Activated CD4-positive, alpha-beta T cell treated with anti-CD3 and anti-CD28 coated beads, Interleukin-2, amount 10 ng/mL, durations not matched to agents 7 days and 5 days (primary cell): ENCODE data around the gene DLGAP1. TPM values are rescaled to one million over a fixed set of nuclear protein-coding genes. Genes with fewer than 3 reads are reported as not detected.
"Not testable (repeated sequence)": the region's sequence is repeated elsewhere in the genome, so short reads cannot be mapped to it uniquely, and the experiment has no call there.

Experiments used
- CTCF ChIA-PET: fragments of 350-600 bp; sonication (Branson Sonifier 250); formaldehyde crosslinking; loops from one replicate; lab custom pipeline; 2021; ENCODE audit warnings: antibody characterized with exemption; lab: Charles Lee
- POLR2A ChIA-PET: fragments of 350-600 bp; sonication (Branson Sonifier 250); formaldehyde crosslinking; loops from one replicate; lab custom pipeline; 2021; ENCODE audit warnings: antibody characterized with exemption; lab: Charles Lee
- DNase-seq: peaks from one replicate; pipeline ENCODE4 v3.0.0-alpha.2; 2020
- H3K27ac Mint-ChIP-seq: one replicate; pipeline ENCODE4 v1.8.0; 2021; ENCODE audit warnings: mild to moderate bottlenecking, moderate library complexity, mixed read lengths
- H3K27me3 Mint-ChIP-seq: one replicate; pipeline ENCODE4 v1.8.0; 2021; ENCODE audit warnings: mixed read lengths
- H3K36me3 Mint-ChIP-seq: one replicate; pipeline ENCODE4 v1.8.0; 2021; ENCODE audit warnings: low read depth, mixed read lengths
- H3K4me1 Mint-ChIP-seq: one replicate; pipeline ENCODE4 v1.8.0; 2021; ENCODE audit warnings: mixed read lengths
- H3K4me3 Mint-ChIP-seq: one replicate; pipeline ENCODE4 v1.8.0; 2021; ENCODE audit warnings: mild to moderate bottlenecking, moderate library complexity, mixed read lengths
- H3K9me3 Mint-ChIP-seq: one replicate; pipeline ENCODE4 v1.8.0; 2021; ENCODE audit warnings: mixed read lengths
- total RNA-seq, 2 experiments: library from RNA; stranded (reverse); gene quantifications; one replicate each; pipeline ENCODE4 v1.2.3, GENCODE V29; 2021

DLGAP1 gene
- total RNA-seq, 2 experiments from 2014 or later, result 0.10 TPM; not detected in 1

DNA sequence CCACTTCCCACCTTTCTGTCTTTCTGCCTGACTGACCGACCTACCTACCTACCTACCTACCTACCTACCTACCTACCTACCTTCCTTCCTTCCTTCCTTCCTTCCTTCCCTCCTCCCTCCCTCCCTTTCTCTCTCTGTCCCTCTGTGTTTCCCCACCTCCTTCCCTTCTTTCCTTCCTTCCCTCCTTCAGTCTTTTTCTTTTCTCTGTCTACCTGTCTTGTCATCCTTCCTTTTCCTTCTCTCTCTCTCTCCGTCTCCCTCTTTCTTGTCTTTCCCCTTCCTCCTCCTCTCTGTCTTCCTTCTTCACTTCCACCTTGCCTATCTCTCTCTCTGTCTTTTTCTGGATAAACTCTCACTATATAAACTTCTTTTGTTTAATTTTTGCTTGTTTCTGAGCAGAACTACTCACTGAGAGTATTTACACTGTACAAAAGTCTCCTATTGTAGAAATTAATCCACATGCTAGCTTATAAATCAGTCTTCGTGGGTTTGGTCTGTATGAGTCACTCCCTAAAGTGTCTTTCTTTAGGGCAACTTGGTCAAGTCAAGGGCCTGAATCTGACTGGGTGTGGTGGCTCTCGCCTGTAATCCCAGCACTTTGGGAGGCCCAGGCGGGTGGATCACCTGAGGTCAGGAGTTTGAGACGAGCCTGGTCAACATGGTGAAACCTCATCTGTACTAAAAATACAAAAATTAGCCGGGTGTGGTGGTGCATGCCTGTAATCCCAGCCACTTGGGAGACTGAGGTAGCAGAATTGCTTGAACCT, 871.8 kb downstream of the DLGAP1 start:
- H3K36me3 Mint-ChIP-seq, DNase-seq, H3K4me3 Mint-ChIP-seq, POLR2A ChIA-PET, H3K27me3 Mint-ChIP-seq, H3K27ac Mint-ChIP-seq, H3K9me3 Mint-ChIP-seq: not testable (repeated sequence)
- peaks cover 41% of the 10 kb centered on the region for H3K4me1 Mint-ChIP-seq
- CTCF ChIA-PET, result interaction anchor here (0.7 to 4.2 kb wide), 4 partner anchors 12 to 131 kb away, joined by 3 to 44 read pairs (median 12); no protein-coding TSS in a partner anchor

DNA sequence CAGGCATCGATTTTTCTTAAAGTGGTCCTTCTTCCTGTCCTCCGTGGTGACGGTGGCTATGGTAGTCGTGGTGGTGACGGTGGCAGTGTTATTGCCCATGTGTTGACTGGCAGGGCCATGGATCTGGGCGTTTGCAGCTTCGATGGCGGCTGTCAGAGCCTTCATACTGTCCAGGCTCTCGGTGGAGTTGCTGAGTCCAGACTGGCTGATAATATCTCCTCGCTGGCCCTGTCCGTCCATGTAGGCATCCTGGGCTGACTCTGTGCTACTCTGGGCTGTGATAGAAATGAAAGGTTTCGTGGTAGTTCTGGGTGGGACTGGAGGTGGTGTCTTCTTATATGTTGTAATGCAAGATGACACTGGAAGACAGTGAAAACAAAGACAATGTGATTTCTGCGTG, 873.2 kb downstream of the DLGAP1 start:
- ChIA-PET CTCF (no interaction called here), POLR2A (no interaction called here)
- H3K27ac Mint-ChIP-seq, result no peak overlapping the region
- H3K9me3 Mint-ChIP-seq, result no peaks in the 10 kb centered on the region
- H3K4me3 Mint-ChIP-seq, result no peak overlapping the region
- H3K4me1 Mint-ChIP-seq, result peaks cover 30% of the 10 kb centered on the region
- no peaks in the 10 kb centered on the region for H3K27me3 Mint-ChIP-seq
- no peaks in the 10 kb centered on the region for H3K36me3 Mint-ChIP-seq
- no peak for DNase-seq

DNA sequence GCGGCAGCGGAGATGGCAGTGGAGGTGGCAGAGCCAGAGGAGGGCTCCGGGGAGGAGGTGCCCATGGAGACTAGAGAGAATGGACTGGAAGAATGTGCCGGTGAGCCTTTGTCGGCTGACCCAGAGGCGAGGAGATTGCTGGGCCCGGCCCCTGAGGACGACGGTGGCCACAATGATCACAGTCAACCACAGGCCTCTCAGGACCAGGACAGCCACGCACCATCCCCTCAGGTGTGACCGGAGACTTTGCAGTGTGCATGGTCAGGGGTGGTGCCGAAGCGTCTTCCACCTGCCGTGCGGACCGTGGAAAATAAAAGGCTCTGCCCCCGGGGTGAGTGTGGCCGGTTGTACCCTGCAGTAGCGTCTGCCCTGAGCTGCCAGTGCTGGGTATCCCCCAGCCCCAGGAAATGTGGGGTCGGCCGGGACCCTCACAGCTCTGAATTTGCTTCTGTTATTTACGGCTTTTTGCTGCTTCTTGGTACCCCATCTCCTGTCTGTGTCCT, 874.5 kb downstream of the DLGAP1 start:
- H3K9me3 Mint-ChIP-seq, DNase-seq, H3K36me3 Mint-ChIP-seq, H3K27ac Mint-ChIP-seq, H3K27me3 Mint-ChIP-seq, POLR2A ChIA-PET, H3K4me3 Mint-ChIP-seq, CTCF ChIA-PET: not testable (repeated sequence)
- peaks cover 17% of the 10 kb centered on the region for H3K4me1 Mint-ChIP-seq

DNA sequence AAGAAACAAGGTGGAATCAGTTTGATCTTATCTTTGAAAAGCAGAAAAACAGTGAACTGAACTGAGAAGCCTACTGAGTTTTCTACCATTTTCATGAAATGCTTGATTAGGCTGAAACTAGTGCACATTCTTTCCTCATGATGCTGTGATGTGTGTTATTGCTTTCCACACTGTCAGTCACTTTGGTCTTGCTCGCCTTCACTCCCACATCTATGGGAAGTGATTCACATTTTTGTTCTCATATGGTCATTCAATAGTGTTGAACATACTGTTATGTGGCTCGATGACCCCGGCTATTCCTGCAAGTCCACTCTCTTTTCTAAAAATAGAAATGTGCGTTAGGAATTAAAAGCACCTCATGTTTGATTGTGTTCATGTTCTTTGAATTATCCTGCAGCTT, 875.4 kb downstream of the DLGAP1 start:
- no peak for DNase-seq
- ChIA-PET POLR2A (no interaction called here), CTCF (interaction anchor here (1.6 kb wide), 1 partner anchor 15 kb away, joined by 4 read pairs; no protein-coding TSS in a partner anchor)
- Mint-ChIP-seq H3K4me3 (no peak overlapping the region), H3K27me3 (no peaks in the 10 kb centered on the region), H3K36me3 (no peaks in the 10 kb centered on the region), H3K27ac (no peak overlapping the region), H3K9me3 (no peaks in the 10 kb centered on the region), H3K4me1 (peaks cover 8% of the 10 kb centered on the region)

DNA sequence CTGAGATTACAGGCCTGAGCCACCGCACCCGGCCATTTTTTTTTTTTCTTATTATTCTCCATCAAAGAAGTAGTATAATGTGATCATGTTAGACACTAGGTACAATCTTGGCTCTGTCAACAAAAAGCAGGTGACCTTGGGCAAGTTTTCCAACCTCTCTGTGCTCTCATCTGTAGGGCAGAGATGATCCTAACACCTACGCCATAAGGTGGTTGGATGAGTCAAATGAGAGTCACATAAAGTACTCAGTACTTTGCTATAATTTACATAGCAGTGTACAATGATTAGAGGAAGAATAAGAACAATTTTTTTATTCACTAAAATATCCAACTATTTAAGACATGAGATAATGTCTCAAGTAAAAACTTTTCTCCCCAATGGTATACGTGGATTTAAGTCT, 876.5 kb downstream of the DLGAP1 start:
- DNase-seq, result no peak
- ChIA-PET CTCF (interaction anchor here (1.6 kb wide), 1 partner anchor 16 kb away, joined by 4 read pairs; no protein-coding TSS in a partner anchor), POLR2A (no interaction called here)
- peaks cover 6% of the 10 kb centered on the region for H3K4me1 Mint-ChIP-seq
- H3K36me3 Mint-ChIP-seq, result no peaks in the 10 kb centered on the region
- H3K27ac Mint-ChIP-seq, result no peak overlapping the region
- no peak overlapping the region for H3K4me3 Mint-ChIP-seq
- H3K27me3 Mint-ChIP-seq, result no peaks in the 10 kb centered on the region
- no peaks in the 10 kb centered on the region for H3K9me3 Mint-ChIP-seq

DNA sequence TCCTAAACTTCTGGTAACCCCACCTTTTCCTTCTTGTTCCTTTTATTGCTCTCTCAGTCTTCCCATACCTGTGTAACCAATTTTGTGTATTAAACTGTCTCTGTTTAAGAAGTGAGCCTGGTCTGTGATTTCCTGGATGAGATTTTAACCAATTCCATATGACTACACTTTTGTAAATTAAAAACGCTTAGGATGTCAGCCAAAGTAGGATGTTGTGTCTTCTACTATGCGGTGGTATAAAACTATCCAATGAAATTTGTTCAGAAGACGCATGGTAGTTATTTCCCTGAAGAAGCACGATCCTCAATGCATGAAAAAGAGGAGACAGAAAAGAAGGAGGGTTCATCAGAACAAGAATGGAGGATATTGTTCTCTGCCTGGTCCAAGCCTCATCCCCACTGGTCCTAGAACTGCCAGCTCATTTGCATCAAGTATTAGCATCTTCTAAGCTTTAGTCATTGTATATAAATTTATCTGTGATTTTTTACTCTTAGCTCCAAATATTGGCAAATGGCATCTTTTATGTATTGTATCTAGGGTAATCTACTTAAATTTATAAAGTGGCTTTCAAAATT, 877.7 kb downstream of the DLGAP1 start:
- POLR2A ChIA-PET, result no interaction called here
- no peak overlapping the region for H3K4me3 Mint-ChIP-seq
- CTCF ChIA-PET, result interaction anchor here (0.5 to 0.7 kb wide), 2 partner anchors 114 to 279 kb away, joined by 3 to 4 read pairs; no protein-coding TSS in a partner anchor

DNA sequence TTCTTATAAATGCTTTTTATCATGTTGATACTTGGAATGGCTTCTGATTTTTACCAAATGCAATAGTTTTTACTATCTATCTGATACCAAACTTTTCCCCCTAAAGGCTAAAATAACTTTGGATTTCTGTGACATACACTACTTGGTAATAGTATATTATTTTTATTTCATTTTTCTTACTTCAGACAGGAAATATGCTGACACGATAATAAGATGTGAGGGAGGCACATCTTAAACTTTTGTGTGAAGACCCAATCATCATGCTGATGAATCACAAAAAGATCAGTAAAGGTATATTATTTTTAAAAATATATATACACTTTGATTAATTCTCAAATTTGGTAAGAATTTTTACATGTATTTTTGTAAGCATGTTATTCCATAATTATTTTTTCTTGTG, 882.3 kb downstream of the DLGAP1 start:
- ChIA-PET POLR2A (no interaction called here), CTCF (no interaction called here)
- Mint-ChIP-seq H3K4me3 (no peak overlapping the region), H3K36me3 (no peaks in the 10 kb centered on the region), H3K9me3 (no peaks in the 10 kb centered on the region), H3K27ac (no peak overlapping the region), H3K4me1 (no peaks in the 10 kb centered on the region), H3K27me3 (no peaks in the 10 kb centered on the region)
- no peak for DNase-seq

More for the DNA sequence above, 877.7 kb downstream of the DLGAP1 start:
- DNase-seq, result no peak
- H3K36me3 Mint-ChIP-seq, result no peaks in the 10 kb centered on the region
- no peaks in the 10 kb centered on the region for H3K27me3 Mint-ChIP-seq
- H3K9me3 Mint-ChIP-seq, result no peaks in the 10 kb centered on the region
- H3K4me1 Mint-ChIP-seq, result no peaks in the 10 kb centered on the region
- no peak overlapping the region for H3K27ac Mint-ChIP-seq

DNA sequence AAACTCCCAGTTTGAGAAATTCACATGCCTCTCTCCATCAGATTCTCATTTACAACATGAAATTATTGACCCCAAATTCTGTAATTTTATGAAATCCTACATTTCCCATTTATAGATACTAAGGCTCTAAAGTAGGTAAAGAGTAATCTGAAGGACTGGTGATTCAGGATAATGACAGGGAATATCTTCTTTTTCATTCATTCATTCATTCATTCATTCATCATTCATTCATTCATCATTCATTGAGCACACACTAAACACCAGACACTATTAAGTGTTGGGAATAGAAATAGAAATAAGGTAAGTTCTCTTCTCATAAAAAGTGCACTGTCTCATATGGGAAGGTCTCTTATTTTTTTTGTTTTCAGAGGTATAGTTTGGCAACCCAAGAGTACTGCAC, 888.3 kb downstream of the DLGAP1 start:
- ChIA-PET POLR2A (no interaction called here), CTCF (no interaction called here)
- Mint-ChIP-seq H3K27ac (no peak overlapping the region), H3K27me3 (no peaks in the 10 kb centered on the region), H3K4me1 (no peaks in the 10 kb centered on the region), H3K36me3 (no peaks in the 10 kb centered on the region), H3K4me3 (no peak overlapping the region), H3K9me3 (peaks cover 9% of the 10 kb centered on the region)
- DNase-seq, result no peak

DNA sequence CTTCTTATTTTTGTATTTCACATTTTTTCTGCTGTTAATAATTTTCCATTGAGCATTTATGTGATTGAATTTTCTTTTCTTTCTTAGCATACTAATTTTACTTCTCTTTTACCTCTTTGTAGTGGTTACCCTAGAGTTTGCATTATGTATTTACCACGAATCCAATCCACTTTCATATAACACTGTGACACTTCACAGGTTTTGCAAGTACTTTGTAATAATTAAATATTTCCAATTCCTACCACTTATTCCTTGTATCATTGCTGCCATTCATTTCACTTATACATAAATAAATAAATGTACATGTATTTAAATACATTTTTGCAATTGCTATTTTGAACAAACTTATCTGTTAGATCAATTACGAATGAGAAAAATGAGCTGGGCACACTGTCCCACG, 894.4 kb downstream of the DLGAP1 start:
- Mint-ChIP-seq H3K27me3 (no peaks in the 10 kb centered on the region), H3K27ac (no peak overlapping the region), H3K4me1 (no peaks in the 10 kb centered on the region), H3K9me3 (peaks cover 9% of the 10 kb centered on the region), H3K36me3 (no peaks in the 10 kb centered on the region), H3K4me3 (no peak overlapping the region)
- ChIA-PET POLR2A (no interaction called here), CTCF (no interaction called here)
- DNase-seq, result no peak

DNA sequence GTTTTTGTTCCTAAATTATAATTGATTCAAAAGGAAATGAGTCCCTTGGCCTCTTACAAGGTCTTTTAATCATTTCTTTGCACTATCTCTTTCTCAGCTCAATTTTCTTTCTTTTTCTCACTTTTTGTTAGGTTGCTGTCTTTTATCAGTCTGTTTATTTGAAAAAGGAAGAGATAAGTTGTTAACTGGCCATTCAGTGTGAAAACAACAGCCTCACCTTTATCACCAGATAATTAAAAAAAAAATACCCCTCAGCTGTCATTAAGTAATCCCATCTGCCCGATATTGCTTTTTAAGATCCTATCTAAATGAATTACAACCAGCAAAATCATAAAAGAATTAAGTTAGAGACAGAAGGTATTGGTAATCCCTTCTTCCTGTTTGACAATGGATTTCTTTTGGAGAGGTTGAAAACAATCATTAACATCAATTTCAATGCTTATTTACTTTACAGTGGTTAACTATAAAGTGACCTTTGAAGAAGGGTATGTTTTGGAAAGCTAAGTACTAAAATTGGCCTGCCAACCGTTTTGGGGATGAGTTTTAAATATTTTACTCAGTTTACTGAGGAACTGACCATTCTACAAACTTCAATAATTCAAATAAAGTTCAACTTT, 900.2 kb downstream of the DLGAP1 start:
- no peak for DNase-seq
- H3K27me3 Mint-ChIP-seq, result no peaks in the 10 kb centered on the region
- ChIA-PET CTCF (no interaction called here), POLR2A (no interaction called here)
- no peak overlapping the region for H3K27ac Mint-ChIP-seq
- no peak overlapping the region for H3K4me3 Mint-ChIP-seq
- H3K4me1 Mint-ChIP-seq, result no peaks in the 10 kb centered on the region
- no peaks in the 10 kb centered on the region for H3K36me3 Mint-ChIP-seq
- no peaks in the 10 kb centered on the region for H3K9me3 Mint-ChIP-seq

DNA sequence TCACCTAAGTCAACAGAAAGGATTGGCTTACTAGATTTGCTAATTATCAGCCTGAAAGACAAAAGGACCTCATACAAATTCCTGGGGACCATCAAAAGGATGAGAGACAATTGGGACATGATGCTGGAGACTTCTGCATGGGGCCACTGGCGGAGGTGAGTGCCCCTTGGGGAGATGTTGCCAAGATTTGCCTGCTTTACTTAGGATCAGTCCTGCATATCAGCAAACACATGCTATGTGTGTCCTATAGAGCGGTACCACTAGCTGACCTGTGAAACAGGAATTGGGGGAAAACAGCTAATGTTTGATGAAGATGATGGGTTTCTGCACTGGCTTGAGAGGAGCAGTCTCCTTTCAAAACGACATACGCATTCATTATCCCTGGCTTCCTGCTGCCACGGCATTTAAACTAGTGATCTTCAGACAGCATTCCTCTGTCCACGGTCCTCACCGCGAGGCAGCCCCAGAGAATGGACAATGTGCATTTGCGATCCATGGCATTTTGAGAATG, 901.0 kb downstream of the DLGAP1 start:
- ChIA-PET POLR2A (no interaction called here), CTCF (no interaction called here)

DNA sequence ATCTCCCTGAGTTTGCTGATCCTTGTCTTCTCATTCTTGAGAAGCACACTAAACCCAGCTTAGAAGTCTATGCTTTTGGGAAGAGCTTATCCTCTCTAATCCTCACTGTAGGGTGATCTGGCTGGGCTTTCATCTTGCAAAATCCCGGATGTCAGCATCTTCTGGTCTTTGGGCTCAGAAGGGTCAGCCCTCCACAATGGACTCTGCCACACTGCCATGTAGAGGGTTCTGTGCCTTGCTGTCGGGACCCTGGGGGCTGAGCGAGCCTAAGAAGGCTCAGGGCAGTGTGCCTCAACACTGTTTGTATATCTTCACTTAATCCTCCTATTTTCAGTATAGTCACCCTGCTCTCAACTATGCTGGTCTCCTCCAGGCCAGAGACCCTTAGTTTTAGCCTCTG, 902.8 kb downstream of the DLGAP1 start:
- H3K36me3 Mint-ChIP-seq, result no peaks in the 10 kb centered on the region
- CTCF ChIA-PET, result interaction anchor here (0.7 kb wide), 1 partner anchor 194 kb away, joined by 4 read pairs; no protein-coding TSS in a partner anchor

More for the DNA sequence above, 901.0 kb downstream of the DLGAP1 start:
- Mint-ChIP-seq H3K9me3 (no peaks in the 10 kb centered on the region), H3K27ac (no peak overlapping the region), H3K27me3 (no peaks in the 10 kb centered on the region), H3K4me1 (no peaks in the 10 kb centered on the region), H3K36me3 (no peaks in the 10 kb centered on the region), H3K4me3 (no peak overlapping the region)
- no peak for DNase-seq

More for the DNA sequence above, 902.8 kb downstream of the DLGAP1 start:
- Mint-ChIP-seq H3K27ac (no peak overlapping the region), H3K9me3 (no peaks in the 10 kb centered on the region), H3K27me3 (no peaks in the 10 kb centered on the region), H3K4me1 (no peaks in the 10 kb centered on the region), H3K4me3 (no peak overlapping the region)
- no peak for DNase-seq
- POLR2A ChIA-PET, result no interaction called here
